ENCODE measurements around the gene CELA3B. TPM values are rescaled to one million over a fixed set of nuclear protein-coding genes. Genes with fewer than 3 reads are reported as not detected.
"Not testable (repeated sequence)": the region's sequence is repeated elsewhere in the genome, so short reads cannot be mapped to it uniquely, and the experiment has no call there.

The CELA3B gene
- total RNA-seq, 1 experiment from 2014 or later: 3.4 TPM

DNA sequence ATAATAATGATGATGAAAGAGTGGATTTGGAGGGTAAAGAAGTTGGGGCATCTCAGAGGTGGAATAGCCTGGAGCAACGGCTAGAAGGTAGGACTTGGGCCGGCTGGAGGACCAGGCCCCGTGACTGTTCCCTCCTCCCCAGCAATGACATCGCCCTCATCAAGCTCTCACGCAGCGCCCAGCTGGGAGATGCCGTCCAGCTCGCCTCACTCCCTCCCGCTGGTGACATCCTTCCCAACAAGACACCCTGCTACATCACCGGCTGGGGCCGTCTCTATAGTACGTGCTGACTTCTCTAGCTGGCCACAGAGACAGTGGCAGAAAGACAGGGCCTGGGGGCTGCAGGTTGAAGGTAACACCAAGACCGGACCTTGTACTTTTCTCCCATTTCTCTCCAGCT lies 29.9 kb downstream of the CELA3B start:
- POLR2A ChIA-PET; ATAC-seq; in situ Hi-C loops (cut with HindIII; ENCODE audit: low pct_unique_long_range_greater_than_20kb, low sequenced_read_pairs); DNase-seq (ENCODE audit: low read depth, low spot score); BruUV-seq (replicated peaks); H3K27me3 ChIP-seq (ENCODE audit: control insufficient read depth, insufficient read depth, low read length); H3K9me3 ChIP-seq (ENCODE audit: control insufficient read depth, insufficient read depth, low read depth, low read length); H3K4me1 ChIP-seq (ENCODE audit: control insufficient read depth, insufficient read depth, low read length); H3K36me3 ChIP-seq (ENCODE audit: control insufficient read depth, insufficient read depth, low read length); intact Hi-C loops (cut with micrococcal nuclease; ENCODE audit: unreplicated experiment); H3K4me3 ChIP-seq (ENCODE audit: low read depth in 2 of 2, low read length in 2 of 2); CTCF ChIA-PET; H3K27ac ChIP-seq (ENCODE audit: low read length): not testable (repeated sequence)

DNA sequence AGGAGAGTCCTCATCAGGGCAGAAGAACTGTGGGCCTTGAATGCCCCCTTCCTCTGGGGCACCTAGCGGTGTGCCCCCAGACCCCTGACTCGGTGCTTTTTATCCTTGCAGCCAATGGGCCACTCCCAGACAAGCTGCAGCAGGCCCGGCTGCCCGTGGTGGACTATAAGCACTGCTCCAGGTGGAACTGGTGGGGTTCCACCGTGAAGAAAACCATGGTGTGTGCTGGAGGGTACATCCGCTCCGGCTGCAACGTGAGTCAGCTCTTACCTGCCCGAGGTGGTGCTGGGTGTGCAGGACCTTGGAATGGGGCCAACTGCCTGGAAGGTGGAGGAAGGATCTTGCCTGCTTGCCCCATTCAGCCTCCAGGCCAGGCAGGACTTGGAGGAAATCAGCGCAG lies 30.4 kb downstream of the CELA3B start:
- H3K27me3 ChIP-seq (ENCODE audit: control insufficient read depth, insufficient read depth, low read length); H3K36me3 ChIP-seq (ENCODE audit: control insufficient read depth, insufficient read depth, low read length); H3K9me3 ChIP-seq (ENCODE audit: control insufficient read depth, insufficient read depth, low read depth, low read length); BruUV-seq (replicated peaks); CTCF ChIA-PET; H3K4me3 ChIP-seq (ENCODE audit: low read depth in 2 of 2, low read length in 2 of 2); H3K4me1 ChIP-seq (ENCODE audit: control insufficient read depth, insufficient read depth, low read length); H3K27ac ChIP-seq (ENCODE audit: low read length); ATAC-seq; in situ Hi-C loops (cut with HindIII; ENCODE audit: low pct_unique_long_range_greater_than_20kb, low sequenced_read_pairs); POLR2A ChIA-PET; intact Hi-C loops (cut with micrococcal nuclease; ENCODE audit: unreplicated experiment); DNase-seq (ENCODE audit: low read depth, low spot score): not testable (repeated sequence)

DNA sequence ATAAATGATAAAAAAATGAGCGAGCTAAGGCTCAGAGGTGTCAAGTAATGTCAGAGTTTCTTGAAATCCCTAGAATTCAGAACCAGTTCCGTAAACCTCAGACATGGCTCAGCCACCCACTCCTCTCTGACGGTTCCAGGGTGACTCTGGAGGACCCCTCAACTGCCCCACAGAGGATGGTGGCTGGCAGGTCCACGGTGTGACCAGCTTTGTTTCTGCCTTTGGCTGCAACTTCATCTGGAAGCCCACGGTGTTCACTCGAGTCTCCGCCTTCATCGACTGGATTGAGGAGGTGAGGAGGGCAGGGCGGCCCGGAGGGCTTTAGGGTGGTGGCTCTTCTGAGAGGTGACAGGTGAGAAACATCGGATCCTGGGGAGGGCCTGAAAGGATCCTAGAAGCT lies 32.7 kb downstream of the CELA3B start:
- H3K9me3 ChIP-seq (ENCODE audit: control insufficient read depth, insufficient read depth, low read depth, low read length); H3K36me3 ChIP-seq (ENCODE audit: control insufficient read depth, insufficient read depth, low read length); H3K4me1 ChIP-seq (ENCODE audit: control insufficient read depth, insufficient read depth, low read length); H3K27me3 ChIP-seq (ENCODE audit: control insufficient read depth, insufficient read depth, low read length); DNase-seq (ENCODE audit: low read depth, low spot score); BruUV-seq (replicated peaks); POLR2A ChIA-PET; ATAC-seq; in situ Hi-C loops (cut with HindIII; ENCODE audit: low pct_unique_long_range_greater_than_20kb, low sequenced_read_pairs); H3K4me3 ChIP-seq (ENCODE audit: low read depth in 2 of 2, low read length in 2 of 2); intact Hi-C loops (cut with micrococcal nuclease; ENCODE audit: unreplicated experiment); H3K27ac ChIP-seq (ENCODE audit: low read length): not testable (repeated sequence)
- CTCF ChIA-PET: interaction anchor here (0.7 kb wide), 1 partner anchor 16 kb away, joined by 3 read pairs; no protein-coding TSS in a partner anchor

DNA sequence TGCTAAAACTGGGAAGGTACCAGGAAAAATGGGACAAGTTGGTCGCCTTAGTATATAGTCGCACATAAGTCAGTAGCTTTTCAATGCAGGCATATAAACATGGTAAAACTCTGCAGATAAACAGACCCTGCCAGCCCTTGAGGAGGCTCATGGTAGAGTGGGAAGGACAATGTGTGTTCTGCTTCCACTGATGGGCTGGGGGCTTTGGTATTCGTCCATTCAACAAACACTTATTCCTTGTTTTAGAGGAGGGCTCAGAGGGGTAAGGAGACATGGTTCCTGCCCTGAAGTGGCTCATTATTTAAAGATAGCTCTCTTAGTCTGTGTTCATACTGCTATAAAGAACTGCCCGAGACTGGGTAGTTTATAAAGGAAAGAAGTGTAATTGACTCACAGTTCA lies 35.9 kb downstream of the CELA3B start:
- BruUV-seq (replicated peaks); H3K4me3 ChIP-seq (ENCODE audit: low read depth in 2 of 2, low read length in 2 of 2); POLR2A ChIA-PET; CTCF ChIA-PET; intact Hi-C loops (cut with micrococcal nuclease; ENCODE audit: unreplicated experiment); H3K27ac ChIP-seq (ENCODE audit: low read length); in situ Hi-C loops (cut with HindIII; ENCODE audit: low pct_unique_long_range_greater_than_20kb, low sequenced_read_pairs); H3K9me3 ChIP-seq (ENCODE audit: control insufficient read depth, insufficient read depth, low read depth, low read length); H3K36me3 ChIP-seq (ENCODE audit: control insufficient read depth, insufficient read depth, low read length); H3K27me3 ChIP-seq (ENCODE audit: control insufficient read depth, insufficient read depth, low read length); DNase-seq (ENCODE audit: low read depth, low spot score); H3K4me1 ChIP-seq (ENCODE audit: control insufficient read depth, insufficient read depth, low read length); ATAC-seq: not testable (repeated sequence)

DNA sequence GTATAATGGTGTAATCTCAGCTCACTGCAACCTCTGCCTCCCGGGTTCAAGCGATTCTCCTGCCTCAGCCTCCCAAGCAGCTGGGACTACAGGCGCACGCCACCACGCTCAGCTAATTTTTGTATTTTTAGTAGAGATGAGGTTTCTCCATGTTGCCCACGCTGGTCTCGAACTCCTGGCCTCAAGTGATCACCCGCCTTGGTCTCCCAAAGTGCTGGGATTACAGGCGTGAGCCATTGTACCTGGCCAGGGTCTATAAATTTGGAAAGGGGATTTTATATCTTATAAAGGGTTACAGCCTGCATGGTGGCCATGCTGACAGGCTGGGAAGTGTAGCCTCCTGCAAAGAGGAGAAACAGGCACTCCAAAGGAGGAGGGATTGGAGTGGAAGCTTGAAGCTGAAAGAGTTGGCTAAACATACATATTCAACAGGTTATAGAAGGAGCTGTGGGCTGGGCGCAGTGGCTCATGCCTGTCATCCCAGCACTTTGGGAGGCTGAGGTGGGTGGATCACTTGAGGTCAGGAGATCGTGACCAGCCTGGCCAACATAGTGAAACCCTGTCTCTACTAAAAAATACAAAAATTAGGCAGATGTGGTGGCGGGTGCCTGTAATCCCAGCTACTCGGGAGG lies 37.9 kb downstream of the CELA3B start:
- POLR2A ChIA-PET; H3K36me3 ChIP-seq (ENCODE audit: control insufficient read depth, insufficient read depth, low read length); H3K4me3 ChIP-seq (ENCODE audit: low read depth in 2 of 2, low read length in 2 of 2); DNase-seq (ENCODE audit: low read depth, low spot score); H3K4me1 ChIP-seq (ENCODE audit: control insufficient read depth, insufficient read depth, low read length); ATAC-seq; intact Hi-C loops (cut with micrococcal nuclease; ENCODE audit: unreplicated experiment); H3K27me3 ChIP-seq (ENCODE audit: control insufficient read depth, insufficient read depth, low read length); in situ Hi-C loops (cut with HindIII; ENCODE audit: low pct_unique_long_range_greater_than_20kb, low sequenced_read_pairs); BruUV-seq (replicated peaks); H3K9me3 ChIP-seq (ENCODE audit: control insufficient read depth, insufficient read depth, low read depth, low read length); H3K27ac ChIP-seq (ENCODE audit: low read length): not testable (repeated sequence)
- CTCF ChIA-PET: interaction anchor here (0.6 kb wide), 1 partner anchor 9 kb away, joined by 3 read pairs; no protein-coding TSS in a partner anchor

Data from Panc1 (cell line).